Measurements from ENCODE around the gene ITGB4. TPM values are rescaled to one million over a fixed set of nuclear protein-coding genes. Genes with fewer than 3 reads are reported as not detected.

ITGB4 gene
- total and polyA plus RNA-seq, 2 of the 13 experiments (the other 11 are each of a cell fraction or from before 2014, with no cell fraction given) = 6.9 to 14.5 TPM

- TF ChIP-seq AHR (CRISPR knock-in tag; IDR thresholded peaks at IDR 0.05) (no peak), BCL3 (CRISPR knock-in tag; IDR thresholded peaks at IDR 0.05) (no peak; the same call in 1 of the 2 replicates), ZNF737 (CRISPR knock-in tag; IDR thresholded peaks at IDR 0.05; ENCODE audit: borderline replicate concordance) (no peak), NFKBIZ (CRISPR knock-in tag; IDR thresholded peaks at IDR 0.05) (no peak), PAWR (CRISPR knock-in tag; IDR thresholded peaks at IDR 0.05; ENCODE audit: borderline replicate concordance) (no peak), MAF1 (CRISPR knock-in tag; IDR thresholded peaks at IDR 0.05; ENCODE audit: borderline replicate concordance) (no peak), SMAD1 (CRISPR knock-in tag; IDR thresholded peaks at IDR 0.05; ENCODE audit: borderline replicate concordance, low read depth) (no peak), ZNF703 (CRISPR knock-in tag; IDR thresholded peaks at IDR 0.05; ENCODE audit: borderline replicate concordance) (no peak), HDAC1 (CRISPR knock-in tag; IDR thresholded peaks at IDR 0.05) (0 out of 2 replicates have a peak, but pooled peaks have one; percentile 30), ZNF609 (CRISPR knock-in tag; IDR thresholded peaks at IDR 0.05; ENCODE audit: borderline replicate concordance) (no peak), KDM4B (CRISPR knock-in tag; IDR thresholded peaks at IDR 0.05) (no peak), ZNF775 (CRISPR knock-in tag; IDR thresholded peaks at IDR 0.05; ENCODE audit: borderline replicate concordance) (no peak), ZNF136 (CRISPR knock-in tag; IDR thresholded peaks at IDR 0.05; ENCODE audit: low read depth) (no peak), FOXA1 (IDR thresholded peaks at IDR 0.05) (no peak), FOXA1 (CRISPR knock-in tag; IDR thresholded peaks at IDR 0.05) (no peak), ZNF564 (CRISPR knock-in tag; IDR thresholded peaks at IDR 0.05) (0 out of 2 replicates have a peak, but pooled peaks have one; percentile 4), ELF1 (CRISPR knock-in tag; IDR thresholded peaks at IDR 0.05) (no peak), THAP8 (CRISPR knock-in tag; IDR thresholded peaks at IDR 0.05; ENCODE audit: borderline replicate concordance) (no peak), HDAC2 (CRISPR knock-in tag; IDR thresholded peaks at IDR 0.05) (no peak), TBL1XR1 (IDR thresholded peaks at IDR 0.05; ENCODE audit: borderline replicate concordance, low read length, partially characterized antibody) (no peak), LBX2 (CRISPR knock-in tag; IDR thresholded peaks at IDR 0.05; ENCODE audit: borderline replicate concordance) (no peak)
These were observed at the start of gene ITGB4 (continued) for GRCh38 chr17:75720656-75721462.
